ENCODE data around the gene QKI.

DNA sequence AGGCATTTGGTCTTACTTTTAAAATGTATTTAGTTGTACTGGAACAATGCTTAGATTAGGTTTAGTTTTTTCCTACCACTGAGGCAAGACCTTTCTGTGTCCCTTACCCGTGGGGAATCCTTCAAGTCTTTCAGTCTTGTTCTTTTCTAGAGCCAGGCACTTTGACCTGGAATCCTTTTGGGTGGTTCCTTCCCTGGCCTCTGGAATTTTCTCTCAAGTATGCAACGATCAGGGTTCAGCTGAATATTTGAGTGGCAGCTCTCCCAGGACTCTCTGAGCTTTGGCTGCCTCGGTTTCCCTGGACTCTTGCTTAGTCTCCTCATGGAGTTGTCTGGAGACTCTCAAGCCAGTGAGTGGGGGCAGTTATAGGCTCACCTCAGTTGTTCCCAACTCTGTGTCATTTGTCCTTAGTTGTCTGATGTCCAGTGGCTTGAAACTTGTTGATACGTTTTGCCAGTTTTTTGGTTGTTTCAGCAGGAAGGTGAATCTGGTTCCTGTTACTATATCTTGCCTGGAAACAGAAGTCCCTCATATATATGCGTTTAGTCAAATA is 118.1 kb downstream of the QKI start:
- TF ChIP-seq CTCF (IDR thresholded peaks at IDR 0.05; ENCODE audit: borderline replicate concordance, extremely low read depth, low read length, poor library complexity, severe bottlenecking) (no peak), EZH2 (IDR thresholded peaks at IDR 0.05; ENCODE audit: borderline replicate concordance, low read depth, low read length, severe bottlenecking) (no peak)

Data from DND-41 (cell line).